Non-pigmented ciliary epithelial cell (primary cell): ENCODE results near the gene CYP39A1.

ENCODE experiments used
- DNase-seq: peaks from one replicate; pipeline ENCODE4 v3.0.0-alpha.2; 2010; ENCODE audit warnings: low read depth

Gene CYP39A1

DNA sequence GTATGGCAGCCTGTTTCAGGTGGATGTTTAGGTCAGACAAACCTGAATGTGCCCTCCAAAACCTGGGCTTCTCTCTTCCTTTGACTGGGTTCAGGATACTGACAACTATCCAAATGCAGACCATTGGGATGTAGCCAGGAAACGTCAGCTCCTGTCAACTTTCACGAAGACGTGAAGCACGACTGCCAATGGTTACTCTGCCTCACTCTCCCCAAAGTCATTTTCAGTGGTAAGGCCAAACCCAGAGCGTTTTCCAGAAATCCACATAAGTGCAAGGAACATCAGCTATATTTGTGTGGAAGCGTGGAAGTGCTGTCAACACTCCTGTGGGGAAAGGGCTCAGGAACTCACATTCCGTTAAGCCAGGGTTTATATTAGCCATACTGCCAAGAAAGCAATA is 141.3 kb downstream of the CYP39A1 start:
- no peak for DNase-seq

DNA sequence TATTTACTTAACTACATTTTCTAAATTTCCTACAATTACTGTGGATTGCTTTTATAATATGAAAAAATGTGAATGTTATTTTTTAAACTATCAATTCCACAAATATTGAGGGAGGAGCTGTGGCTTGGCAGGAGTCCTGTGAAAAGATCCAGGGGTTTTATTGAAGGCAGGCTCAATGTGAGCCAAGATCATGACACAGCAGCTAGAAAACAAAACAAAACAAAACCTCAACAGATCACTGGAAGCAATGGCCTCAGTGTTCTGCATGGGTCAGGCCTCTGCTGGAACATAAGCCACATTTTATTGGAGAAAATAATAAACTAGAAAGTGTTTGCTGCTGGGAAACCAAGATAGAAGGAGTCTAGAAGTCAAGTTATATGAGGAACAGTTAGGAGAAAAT is 142.0 kb downstream of the CYP39A1 start:
- peak; percentile 63 for DNase-seq

DNA sequence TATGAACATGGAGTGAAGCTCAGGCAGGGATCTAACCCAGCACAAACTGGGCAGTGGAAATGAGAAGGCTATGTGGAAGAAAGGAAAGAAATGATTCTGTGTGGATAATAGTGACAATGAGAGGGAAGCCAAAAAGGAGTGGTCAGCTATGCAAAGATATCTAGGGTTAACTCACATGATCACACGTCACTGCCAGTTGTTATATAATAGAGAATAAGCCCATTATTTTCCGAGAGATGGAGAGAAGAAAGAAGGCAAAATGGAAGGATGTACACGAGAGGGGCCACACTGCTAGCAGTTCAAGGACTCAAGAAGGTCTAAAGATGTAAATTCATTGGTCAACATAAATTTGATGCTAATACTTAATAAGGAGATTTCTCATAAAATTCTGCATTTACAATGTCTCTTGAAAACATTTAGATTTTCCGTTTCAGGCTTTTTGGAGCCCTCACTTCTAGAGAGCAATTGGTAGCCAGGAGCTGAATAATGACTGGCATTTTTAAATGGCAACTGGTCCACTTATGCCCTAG is 142.6 kb downstream of the CYP39A1 start:
- DNase-seq = no peak

DNA sequence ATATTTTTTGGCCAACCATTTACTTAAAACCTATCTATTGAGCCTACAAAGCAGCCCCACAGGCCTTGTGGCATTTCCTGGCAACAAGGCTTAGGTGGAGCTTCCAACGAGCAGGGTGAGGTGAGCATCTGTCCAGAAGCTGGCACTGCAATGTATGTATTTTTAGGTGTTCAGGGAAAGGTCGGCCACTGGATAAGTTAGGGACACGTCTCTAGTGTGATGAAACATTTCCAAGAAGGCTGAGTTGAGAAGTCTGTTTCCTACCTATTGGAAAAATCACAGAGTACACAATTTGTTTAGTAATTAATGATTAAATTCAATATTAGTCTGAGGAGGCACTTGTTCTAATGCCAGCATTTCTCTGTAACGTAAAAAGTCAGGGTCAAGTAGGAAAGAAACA is 143.6 kb downstream of the CYP39A1 start:
- DNase-seq = no peak

DNA sequence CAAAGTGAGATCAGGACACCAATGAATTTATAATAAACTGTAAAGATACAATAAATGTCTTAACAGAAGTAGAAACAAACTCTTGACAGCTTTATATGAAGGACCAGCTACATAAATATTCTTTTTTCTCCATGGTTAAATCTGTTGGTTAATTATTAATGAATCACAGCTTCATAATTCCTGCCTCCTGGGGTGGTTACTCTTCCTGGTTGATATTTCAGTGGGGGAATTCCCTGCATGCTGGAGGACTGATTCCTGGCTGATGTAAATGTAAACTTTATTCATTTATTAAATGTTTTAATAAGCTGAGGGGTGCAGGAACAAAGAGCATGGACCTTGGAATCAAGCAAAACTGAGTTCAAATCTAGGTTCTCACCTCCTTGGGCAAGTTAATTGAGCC is 145.2 kb downstream of the CYP39A1 start:
- DNase-seq = no peak

DNA sequence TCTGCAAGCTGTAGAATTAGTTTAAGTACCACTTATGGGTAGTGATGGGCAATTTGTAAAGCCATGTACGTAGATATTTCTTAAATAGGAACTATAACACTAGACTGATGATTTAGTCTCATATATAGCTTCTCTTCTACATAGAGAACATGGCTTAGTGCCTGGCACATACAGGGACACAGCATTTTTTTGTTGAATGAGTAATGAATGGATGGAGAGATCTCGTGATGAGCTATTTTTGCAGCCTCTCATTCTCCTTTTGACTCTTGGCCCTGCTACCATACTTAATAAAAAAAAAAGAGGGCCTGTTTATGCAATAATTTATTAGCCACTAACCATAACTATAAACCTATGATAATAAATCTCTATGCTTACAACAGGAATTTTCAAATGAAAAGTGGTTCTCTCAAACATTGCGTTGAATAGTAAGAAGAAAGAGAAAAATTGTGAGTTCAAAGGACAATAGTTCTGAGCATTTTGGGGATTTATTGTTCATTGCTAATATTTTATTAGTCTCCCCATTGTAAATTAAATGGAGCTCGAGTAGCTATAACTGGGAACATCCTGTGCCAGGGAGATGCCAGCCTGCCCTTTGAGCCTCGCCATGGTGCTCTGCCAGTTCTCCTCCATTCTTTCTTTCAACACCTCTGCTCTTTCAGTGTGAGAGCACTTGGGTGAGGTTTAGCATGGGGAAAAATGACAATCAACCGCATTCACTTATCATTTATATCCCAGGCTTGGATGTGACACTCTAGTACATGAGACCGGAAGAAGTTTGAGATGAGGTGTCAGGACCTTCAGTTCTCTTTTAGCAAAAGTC is 146.7 kb downstream of the CYP39A1 start:
- DNase-seq = no peak

DNA sequence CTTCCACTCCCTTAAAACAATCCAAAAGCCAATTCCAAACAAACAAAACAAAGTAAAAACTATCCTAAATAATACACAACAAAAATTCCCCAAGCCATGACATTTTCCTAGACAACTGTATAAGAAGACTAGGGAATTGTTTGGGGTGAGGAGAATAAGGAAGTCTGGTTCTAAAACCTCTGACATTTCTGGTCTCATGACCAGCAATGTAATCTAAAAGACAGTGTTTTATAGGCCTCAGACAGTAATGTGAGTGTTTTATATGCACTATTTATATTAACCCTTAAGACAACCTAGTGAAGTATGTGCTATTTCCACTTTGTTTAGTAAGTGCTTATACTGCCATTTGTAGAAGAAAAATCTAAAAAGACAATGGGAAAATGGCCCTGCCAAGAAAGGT is 148.4 kb downstream of the CYP39A1 start:
- no peak for DNase-seq

DNA sequence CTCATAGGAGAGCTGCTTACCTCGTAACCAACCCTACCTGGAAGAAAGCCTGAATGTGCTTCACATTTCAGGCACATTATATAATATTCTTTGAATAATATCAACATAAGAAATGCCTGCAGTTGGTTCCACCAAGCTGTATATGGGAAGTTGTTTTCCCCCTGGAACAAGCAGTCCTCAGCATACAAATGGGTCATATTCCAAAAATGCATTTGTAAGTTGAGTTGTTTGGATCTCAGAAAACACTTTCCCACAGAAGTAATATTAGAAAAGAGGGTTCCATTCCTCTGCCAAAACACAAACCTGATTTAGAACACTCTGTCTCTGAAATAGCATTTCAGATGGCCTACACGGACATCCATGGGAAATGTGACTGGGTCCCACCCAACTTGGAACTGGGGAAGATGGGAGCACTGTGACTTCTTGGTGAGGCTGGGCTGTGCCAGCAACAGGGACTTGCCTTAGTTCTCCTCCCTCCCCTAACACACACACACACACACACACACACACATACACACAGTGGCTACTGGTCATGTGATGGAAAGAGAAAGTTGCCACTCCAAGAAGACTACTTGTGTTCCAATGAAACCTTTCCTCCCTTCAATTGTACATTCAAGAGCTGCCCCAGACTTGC is 150.0 kb downstream of the CYP39A1 start:
- no peak for DNase-seq

DNA sequence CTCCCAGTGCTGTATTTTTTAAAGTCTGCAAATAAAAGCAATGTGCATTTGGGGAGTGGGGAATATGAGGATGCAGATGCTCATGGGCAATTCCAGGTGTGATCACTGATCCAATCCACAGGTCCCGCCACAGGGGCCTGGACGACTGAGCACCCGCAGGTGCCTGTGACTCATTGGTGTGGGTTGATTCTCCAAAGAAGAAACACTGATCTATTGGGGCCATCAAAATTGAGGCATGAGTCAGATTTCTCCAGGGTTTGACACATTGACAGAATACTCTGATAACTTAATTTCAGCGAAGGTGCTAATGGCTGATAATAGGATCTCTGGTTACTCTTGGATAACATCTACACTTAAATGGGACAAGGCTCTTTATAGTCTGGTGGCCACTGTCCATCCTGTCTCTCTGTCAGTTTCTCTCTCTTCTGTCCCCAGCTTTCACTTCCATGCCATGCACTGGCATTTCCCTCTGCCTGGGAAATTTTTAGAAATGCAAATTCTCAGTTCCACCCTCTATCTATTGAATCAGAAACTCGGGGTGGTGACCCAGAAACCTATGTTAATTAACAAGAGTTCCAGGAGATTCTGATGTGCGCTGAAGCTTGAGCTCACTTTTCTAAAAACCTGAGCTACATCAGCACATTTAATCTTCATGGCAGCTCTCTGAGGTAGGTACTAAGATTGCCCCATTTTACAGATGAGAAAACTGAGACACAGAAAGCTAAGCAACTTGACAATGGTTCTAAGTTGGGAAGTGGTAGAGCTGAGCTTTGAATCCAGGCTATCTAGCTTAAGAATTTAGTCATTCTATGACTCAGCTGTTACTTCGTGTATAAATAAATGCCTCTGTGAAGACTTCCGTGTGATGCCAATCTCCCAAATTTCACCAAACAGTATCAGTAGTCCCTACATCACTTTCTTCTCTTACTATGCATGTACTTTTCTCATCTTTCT is 151.2 kb downstream of the CYP39A1 start:
- DNase-seq = no peak

DNA sequence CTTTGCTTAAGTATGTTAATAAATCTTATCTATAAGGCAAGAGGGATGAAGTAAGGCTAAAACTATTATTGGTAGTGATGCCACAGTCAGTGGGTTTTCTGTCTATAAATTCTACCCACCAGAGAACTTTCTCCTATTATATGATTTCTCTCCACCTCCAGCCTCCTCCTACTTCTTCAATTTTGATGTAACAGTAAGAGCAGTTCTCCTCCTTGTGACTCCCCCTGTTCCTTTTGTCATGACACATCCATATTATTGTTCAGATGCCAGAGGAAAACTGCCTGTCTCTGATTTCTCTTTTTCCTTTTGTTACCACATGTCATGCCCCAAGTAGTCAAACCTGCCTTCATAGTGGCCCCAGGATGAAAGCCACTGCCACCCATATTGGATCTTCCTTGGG is 152.2 kb downstream of the CYP39A1 start:
- no peak for DNase-seq
